ENCODE data around the gene CLEC4G.

GRCh38 chr19:7703332-7703731 is 28.6 kb downstream of the CLEC4G start:
- TF ChIP-seq POLR2A (IDR thresholded peaks at IDR 0.05; ENCODE audit: low read depth, low read length) (no peak), MAX (IDR thresholded peaks at IDR 0.05; ENCODE audit: insufficient read depth, insufficient read length) (no peak), FOS (IDR thresholded peaks at IDR 0.05; ENCODE audit: borderline replicate concordance, insufficient read depth, low read length) (no peak)

Data from endothelial cell of umbilical vein (primary cell).